ENCODE results near the gene STXBP5L.
"Not testable (repeated sequence)": the region's sequence is repeated elsewhere in the genome, so short reads cannot be mapped to it uniquely, and the experiment has no call there.

Gene STXBP5L

DNA sequence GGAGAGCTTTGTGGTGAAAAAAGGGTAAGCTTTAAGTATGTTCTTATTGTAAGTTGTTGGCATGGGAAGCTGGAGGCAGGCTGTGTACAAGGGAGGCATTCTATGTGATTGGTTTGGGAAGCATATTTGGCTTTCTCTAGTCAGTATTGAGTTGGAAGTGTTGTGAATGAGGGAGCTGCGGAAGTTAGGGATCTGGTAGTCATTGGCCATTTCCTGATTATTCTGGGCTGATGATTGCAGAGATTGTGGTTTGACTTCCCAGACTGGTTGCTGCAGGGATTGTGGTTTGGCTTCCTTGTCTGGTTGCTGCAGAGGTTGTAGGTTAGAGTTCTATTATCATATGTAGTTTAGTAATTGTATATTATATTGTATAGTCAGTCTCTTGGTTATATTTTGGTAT, 21.0 kb downstream of the STXBP5L start:
- peaks cover 15 to 17% of the 10 kb centered on the region in 2 donors for H3K9me3 Mint-ChIP-seq
- no peak overlapping the region for H3K4me3 Mint-ChIP-seq
- no peaks in the 10 kb centered on the region for H3K27me3 Mint-ChIP-seq
- H3K27ac Mint-ChIP-seq, result no peak overlapping the region
- ATAC-seq (replicated peaks), result no peak
- no peaks in the 10 kb centered on the region for H3K4me1 Mint-ChIP-seq
- DNase-seq, result no peak
- no peaks in the 10 kb centered on the region for H3K36me3 Mint-ChIP-seq

GRCh38 chr3:120931593-120931992, 23.6 kb downstream of the STXBP5L start:
- Mint-ChIP-seq H3K4me3 (no peak overlapping the region), H3K27me3 (no peaks in the 10 kb centered on the region), H3K36me3 (no peaks in the 10 kb centered on the region), H3K27ac (no peak overlapping the region), H3K4me1 (no peaks in the 10 kb centered on the region), H3K9me3 (peaks cover 6 to 12% of the 10 kb centered on the region in 2 donors)
- ATAC-seq (replicated peaks), result no peak
- no peak for DNase-seq

- ATAC-seq (replicated peaks) (no peak), DNase-seq (no peak)
- Mint-ChIP-seq H3K9me3 (peaks cover 3 to 7% of the 10 kb centered on the region in 2 donors), H3K4me3 (no peak overlapping the region), H3K4me1 (no peaks in the 10 kb centered on the region), H3K27ac (no peak overlapping the region), H3K36me3 (no peaks in the 10 kb centered on the region), H3K27me3 (no peaks in the 10 kb centered on the region)
These were observed 48.1 kb downstream of the STXBP5L start for GRCh38 chr3:120956143-120956542.

DNA sequence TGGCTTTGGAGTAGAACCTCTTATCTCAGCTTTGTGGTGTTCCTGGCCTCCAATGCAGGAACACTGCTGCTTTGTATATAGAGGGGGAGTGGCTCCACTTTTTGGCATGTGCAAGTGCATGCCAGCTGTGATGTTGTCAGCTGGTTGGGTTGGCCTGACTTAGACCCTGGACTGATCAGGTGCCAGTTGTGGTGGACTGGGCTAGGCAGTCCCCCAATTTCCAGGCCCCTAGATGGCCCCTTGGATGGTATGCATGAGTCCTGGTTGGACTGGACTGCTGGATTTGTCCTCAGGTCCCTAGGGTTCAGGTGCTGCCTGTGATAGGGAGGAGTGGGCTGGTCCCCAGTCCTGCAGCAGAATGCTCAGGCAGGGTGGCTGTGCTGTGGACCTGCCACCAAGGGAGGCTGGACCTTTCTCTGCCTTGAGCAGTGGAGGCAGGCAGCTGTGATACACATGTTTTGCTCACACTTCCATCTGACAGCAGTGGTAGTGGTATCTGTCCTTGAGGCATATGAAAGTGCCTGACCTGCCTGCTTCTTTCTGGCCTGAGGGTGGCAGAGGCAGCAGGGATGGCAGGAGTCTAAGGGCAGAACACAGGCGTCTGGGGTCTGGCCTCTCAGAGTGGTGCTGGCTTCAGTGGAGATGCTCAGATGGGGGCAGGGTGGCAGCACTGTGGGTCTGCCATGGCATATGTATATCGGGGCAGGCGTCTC, 74.8 kb downstream of the STXBP5L start:
- ATAC-seq (replicated peaks), result peak in 1 of 2 donors; percentile 29
- Mint-ChIP-seq H3K27ac (no peak overlapping the region), H3K27me3 (no peaks in the 10 kb centered on the region)

DNA sequence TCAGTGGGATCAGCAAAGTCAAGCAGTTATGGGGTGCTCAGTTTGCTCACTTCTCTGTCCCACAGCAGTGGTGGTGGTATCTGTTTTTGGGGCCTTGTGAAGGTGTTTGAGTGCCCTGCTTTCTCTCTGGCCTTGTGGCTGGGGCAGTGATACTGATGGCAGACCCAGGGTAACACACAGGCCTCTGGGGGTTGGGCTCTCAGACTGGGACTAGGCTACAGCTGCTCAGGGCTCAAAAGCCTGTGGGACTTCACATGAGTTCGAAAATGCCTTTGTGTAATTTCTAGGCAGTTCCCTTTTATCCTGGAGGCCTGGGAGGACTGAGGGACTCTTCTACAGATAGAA, 75.3 kb downstream of the STXBP5L start:
- DNase-seq (no peak), ATAC-seq (replicated peaks) (no peak)
- H3K9me3 Mint-ChIP-seq, result peaks cover 5 to 12% of the 10 kb centered on the region in 2 donors
- no peaks in the 10 kb centered on the region for H3K36me3 Mint-ChIP-seq
- no peak overlapping the region for H3K27ac Mint-ChIP-seq
- no peaks in the 10 kb centered on the region for H3K4me1 Mint-ChIP-seq
- H3K27me3 Mint-ChIP-seq, result no peaks in the 10 kb centered on the region
- H3K4me3 Mint-ChIP-seq, result no peak overlapping the region

More for the DNA sequence above, 74.8 kb downstream of the STXBP5L start:
- Mint-ChIP-seq H3K4me3 (no peak overlapping the region), H3K9me3 (peaks cover 10 to 12% of the 10 kb centered on the region in 2 donors), H3K4me1 (no peaks in the 10 kb centered on the region), H3K36me3 (no peaks in the 10 kb centered on the region)
- no peak for DNase-seq

DNA sequence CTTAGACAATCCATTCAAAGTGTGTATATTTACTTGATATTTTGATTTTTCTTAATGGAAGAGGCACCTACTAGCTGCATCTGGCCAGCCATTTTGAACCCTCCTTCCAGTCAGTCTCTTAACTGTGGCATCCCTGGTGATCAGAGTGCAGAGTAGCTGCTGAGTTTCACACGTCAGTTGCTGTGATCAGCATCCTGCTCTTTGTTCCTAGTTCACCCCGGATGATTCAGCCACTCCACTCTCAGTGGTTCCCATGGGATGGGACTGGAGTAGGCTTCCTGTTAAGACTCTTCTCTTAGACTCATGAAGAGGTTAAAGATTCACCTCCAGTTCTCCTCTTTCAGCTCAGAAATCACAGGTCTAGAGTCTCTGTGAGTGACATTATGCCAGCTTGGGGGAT, 75.8 kb downstream of the STXBP5L start:
- H3K4me1 Mint-ChIP-seq, result no peaks in the 10 kb centered on the region
- no peak for DNase-seq
- H3K9me3 Mint-ChIP-seq, result peaks cover 4 to 12% of the 10 kb centered on the region in 2 donors

DNA sequence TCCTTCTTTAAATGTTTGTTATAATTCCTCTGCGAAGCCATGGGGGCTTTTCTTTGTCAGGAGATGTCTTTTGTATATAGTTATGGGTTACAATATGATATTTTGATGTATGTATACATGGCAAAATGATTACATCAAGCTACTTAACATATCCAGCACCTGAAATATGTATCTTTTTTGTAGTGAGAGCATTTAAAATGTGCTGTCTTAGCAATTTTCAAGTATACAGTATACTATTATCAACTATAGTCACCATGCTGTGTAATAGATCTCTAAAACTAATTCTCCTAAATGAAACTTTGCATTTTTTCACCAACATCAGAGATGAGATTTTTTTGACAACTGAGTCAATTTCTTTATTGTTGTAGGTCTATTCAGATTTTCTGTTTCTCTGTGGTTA, 77.2 kb downstream of the STXBP5L start:
- H3K4me3 Mint-ChIP-seq, result no peak overlapping the region
- no peak for ATAC-seq (replicated peaks)
- DNase-seq, result no peak
- H3K27me3 Mint-ChIP-seq, result no peaks in the 10 kb centered on the region
- H3K36me3 Mint-ChIP-seq, result no peaks in the 10 kb centered on the region
- no peaks in the 10 kb centered on the region for H3K4me1 Mint-ChIP-seq
- H3K9me3 Mint-ChIP-seq, result peaks cover 0 to 8% of the 10 kb centered on the region in 2 donors
- H3K27ac Mint-ChIP-seq, result no peak overlapping the region

More for the DNA sequence above, 75.8 kb downstream of the STXBP5L start:
- H3K4me3 Mint-ChIP-seq, result no peak overlapping the region
- no peaks in the 10 kb centered on the region for H3K27me3 Mint-ChIP-seq
- ATAC-seq (replicated peaks), result no peak
- H3K36me3 Mint-ChIP-seq, result no peaks in the 10 kb centered on the region
- no peak overlapping the region for H3K27ac Mint-ChIP-seq

DNA sequence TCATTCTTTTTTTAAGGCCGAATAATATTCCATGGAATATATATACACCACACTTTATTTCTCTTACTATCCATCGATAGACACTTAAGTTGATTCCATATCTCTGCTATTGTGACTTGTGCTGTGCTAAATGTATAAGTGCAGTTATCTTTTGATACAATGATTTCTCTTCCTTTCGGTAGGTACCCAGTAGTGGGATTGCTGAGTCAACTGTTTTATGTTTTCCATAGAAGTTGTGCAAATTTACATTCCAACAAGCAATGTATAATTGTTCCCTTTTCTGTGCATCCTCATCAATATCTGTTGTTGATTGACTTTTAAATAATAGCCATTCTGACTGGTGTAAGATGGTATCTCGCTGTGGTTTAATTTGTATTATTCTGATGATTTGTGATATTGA, 81.0 kb downstream of the STXBP5L start:
- DNase-seq, result no peak
- no peak for ATAC-seq (replicated peaks)
- Mint-ChIP-seq H3K36me3 (no peaks in the 10 kb centered on the region), H3K27ac (no peak overlapping the region), H3K4me3 (no peak overlapping the region), H3K9me3 (peaks cover 0 to 3% of the 10 kb centered on the region in 2 donors), H3K27me3 (no peaks in the 10 kb centered on the region), H3K4me1 (no peaks in the 10 kb centered on the region)

GRCh38 chr3:121018917-121019321, 110.9 kb downstream of the STXBP5L start:
- no peak for ATAC-seq (replicated peaks)
- no peaks in the 10 kb centered on the region for H3K4me1 Mint-ChIP-seq

GRCh38 chr3:121063628-121064027, 155.6 kb downstream of the STXBP5L start:
- no peaks in the 10 kb centered on the region for H3K27me3 Mint-ChIP-seq
- H3K4me3 Mint-ChIP-seq, result no peak overlapping the region
- no peaks in the 10 kb centered on the region for H3K36me3 Mint-ChIP-seq
- H3K9me3 Mint-ChIP-seq, result peaks cover 2 to 4% of the 10 kb centered on the region in 2 donors
- H3K4me1 Mint-ChIP-seq, result no peaks in the 10 kb centered on the region
- ATAC-seq (replicated peaks) (no peak), DNase-seq (no peak)
- no peak overlapping the region for H3K27ac Mint-ChIP-seq

More at GRCh38 chr3:121018917-121019321, 110.9 kb downstream of the STXBP5L start:
- no peak overlapping the region for H3K4me3 Mint-ChIP-seq
- DNase-seq, result no peak
- H3K36me3 Mint-ChIP-seq, result no peaks in the 10 kb centered on the region
- H3K27ac Mint-ChIP-seq, result no peak overlapping the region
- peaks cover 0 to 8% of the 10 kb centered on the region in 2 donors for H3K9me3 Mint-ChIP-seq
- H3K27me3 Mint-ChIP-seq, result no peaks in the 10 kb centered on the region

DNA sequence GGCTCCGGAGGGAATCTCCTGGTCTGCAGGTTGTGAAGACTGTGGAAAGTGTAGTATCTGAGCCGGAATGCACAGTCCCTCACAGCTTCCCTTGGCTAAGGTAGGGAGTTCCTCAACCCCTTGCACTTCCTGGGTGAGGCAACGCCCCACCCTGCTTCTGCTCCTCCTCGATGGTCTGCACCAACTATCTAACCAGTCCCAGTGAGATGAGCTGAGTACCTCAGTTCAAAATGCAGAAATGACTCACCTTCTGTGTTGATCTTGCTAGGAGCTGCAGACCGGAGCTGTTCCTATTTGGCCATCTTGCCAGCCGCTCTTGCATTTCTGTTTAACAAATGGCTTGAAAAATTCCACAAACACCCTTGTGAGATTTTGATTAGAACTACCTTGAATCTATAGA, 156.1 kb downstream of the STXBP5L start:
- DNase-seq, result no peak

DNA sequence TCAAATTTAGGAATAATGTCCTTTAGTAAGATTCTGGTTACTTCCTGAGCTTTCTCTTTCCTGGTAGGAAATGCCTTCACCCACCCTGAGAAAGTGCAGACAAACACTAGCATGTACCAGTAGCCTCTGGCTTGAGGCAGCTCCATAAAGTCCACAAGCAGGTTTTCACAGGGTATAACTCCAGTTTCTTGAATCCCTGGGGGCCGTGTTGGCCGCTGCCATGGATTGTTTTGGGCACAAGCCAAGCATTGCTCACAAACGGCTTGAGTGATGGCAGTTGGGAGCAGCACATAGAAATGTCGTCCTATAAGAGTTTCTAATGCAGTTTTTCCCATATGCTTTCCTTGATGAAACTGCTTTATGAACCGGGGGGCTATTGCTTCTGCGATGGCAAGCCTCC, 164.1 kb downstream of the STXBP5L start:
- H3K27ac Mint-ChIP-seq, result no peak overlapping the region
- ATAC-seq (replicated peaks) (no peak), DNase-seq (no peak)
- peaks cover 0 to 5% of the 10 kb centered on the region in 2 donors for H3K9me3 Mint-ChIP-seq
- H3K27me3 Mint-ChIP-seq, result no peaks in the 10 kb centered on the region
- no peak overlapping the region for H3K4me3 Mint-ChIP-seq
- H3K36me3 Mint-ChIP-seq, result no peaks in the 10 kb centered on the region
- H3K4me1 Mint-ChIP-seq, result no peaks in the 10 kb centered on the region

More for the DNA sequence above, 156.1 kb downstream of the STXBP5L start:
- no peaks in the 10 kb centered on the region for H3K4me1 Mint-ChIP-seq
- H3K36me3 Mint-ChIP-seq, result no peaks in the 10 kb centered on the region
- H3K9me3 Mint-ChIP-seq, result peaks cover 2 to 4% of the 10 kb centered on the region in 2 donors
- no peak overlapping the region for H3K4me3 Mint-ChIP-seq
- no peak overlapping the region for H3K27ac Mint-ChIP-seq
- no peak for ATAC-seq (replicated peaks)
- H3K27me3 Mint-ChIP-seq, result no peaks in the 10 kb centered on the region

- H3K4me3 Mint-ChIP-seq, result no peak overlapping the region
These were observed 165.0 kb downstream of the STXBP5L start for GRCh38 chr3:121073011-121073410.

DNA sequence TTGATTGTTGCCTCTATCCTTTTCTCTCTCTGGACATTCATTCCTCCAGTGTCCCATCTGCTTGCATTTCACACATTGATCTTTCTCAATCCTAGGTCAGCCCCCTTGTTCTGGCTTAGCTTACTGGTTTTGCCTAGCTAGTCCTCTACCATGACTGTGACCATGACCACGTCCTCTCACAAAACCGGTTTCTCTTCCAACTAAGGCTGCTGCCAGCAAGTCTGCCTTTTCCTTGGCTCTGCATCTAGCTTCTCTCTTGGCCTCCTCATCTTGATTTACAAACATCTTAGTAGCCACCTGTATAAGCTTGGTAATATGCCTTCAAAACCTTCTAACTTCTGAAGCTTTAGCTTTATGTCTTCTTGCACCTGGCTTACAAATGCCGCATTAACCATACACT, 167.2 kb downstream of the STXBP5L start:
- Mint-ChIP-seq H3K36me3 (no peaks in the 10 kb centered on the region), H3K4me3 (no peak overlapping the region), H3K9me3 (peaks cover 0 to 11% of the 10 kb centered on the region in 2 donors), H3K27ac (no peak overlapping the region), H3K4me1 (no peaks in the 10 kb centered on the region), H3K27me3 (no peaks in the 10 kb centered on the region)
- DNase-seq, result no peak
- no peak for ATAC-seq (replicated peaks)

More at GRCh38 chr3:121073011-121073410, 165.0 kb downstream of the STXBP5L start:
- Mint-ChIP-seq H3K27me3 (no peaks in the 10 kb centered on the region), H3K27ac (no peak overlapping the region), H3K9me3 (peaks cover 0 to 7% of the 10 kb centered on the region in 2 donors), H3K36me3 (no peaks in the 10 kb centered on the region), H3K4me1 (no peaks in the 10 kb centered on the region)
- ATAC-seq (replicated peaks) (no peak), DNase-seq (no peak)

DNA sequence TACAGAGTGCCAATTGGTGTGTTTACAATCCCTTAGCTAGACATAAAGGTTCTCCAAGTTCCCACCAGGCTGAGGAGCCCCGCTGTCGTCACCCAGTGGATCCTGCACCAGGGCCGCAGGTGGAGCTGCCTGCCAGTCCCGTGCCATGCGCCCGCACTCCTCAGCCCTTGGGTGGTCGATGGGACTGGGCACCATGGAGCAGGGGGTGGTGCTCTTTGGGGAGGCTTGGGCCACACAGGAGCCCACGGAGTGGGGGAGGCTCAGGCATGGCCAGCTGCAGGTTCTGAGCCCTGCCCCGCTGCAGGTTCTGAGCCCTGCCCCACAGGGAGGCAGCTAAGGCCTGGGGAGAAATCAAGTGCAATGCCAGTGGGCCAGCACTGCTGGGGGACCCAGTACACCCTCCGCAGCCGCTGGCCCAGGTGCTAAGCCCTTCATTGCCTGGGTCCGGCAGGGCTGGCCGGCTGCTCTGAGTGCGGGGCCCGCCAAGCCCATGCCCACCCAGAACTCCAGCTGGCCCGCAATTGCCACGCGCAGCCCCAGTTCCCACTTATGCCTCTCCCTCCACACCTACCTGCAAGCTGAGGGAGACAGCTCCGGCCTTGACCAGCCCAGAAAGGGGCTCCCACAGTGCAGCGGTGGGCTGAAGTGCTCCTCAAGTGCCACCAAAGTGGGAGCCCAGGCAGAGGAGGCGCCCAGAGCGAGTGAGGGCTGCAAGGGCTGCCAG, 170.5 kb downstream of the STXBP5L start:
- H3K9me3 Mint-ChIP-seq, result peaks cover 11 to 17% of the 10 kb centered on the region in 2 donors
- H3K4me3 Mint-ChIP-seq; H3K27ac Mint-ChIP-seq; H3K27me3 Mint-ChIP-seq; H3K36me3 Mint-ChIP-seq; H3K4me1 Mint-ChIP-seq; DNase-seq; ATAC-seq (replicated peaks): not testable (repeated sequence)
